Endometrium (tissue), 2 donors: ENCODE measurements around the gene GADD45B.
"Not testable (repeated sequence)": the region's sequence is repeated elsewhere in the genome, so short reads cannot be mapped to it uniquely, and the experiment has no call there.

Source experiments
- FAIRE-seq: peaks from 2 replicates; lab custom pipeline; 2012; peaks lifted over from hg19 to GRCh38; lab: Jason Lieb, UNC
- donor health status: control.
- donor health status: control.

The GADD45B gene

DNA sequence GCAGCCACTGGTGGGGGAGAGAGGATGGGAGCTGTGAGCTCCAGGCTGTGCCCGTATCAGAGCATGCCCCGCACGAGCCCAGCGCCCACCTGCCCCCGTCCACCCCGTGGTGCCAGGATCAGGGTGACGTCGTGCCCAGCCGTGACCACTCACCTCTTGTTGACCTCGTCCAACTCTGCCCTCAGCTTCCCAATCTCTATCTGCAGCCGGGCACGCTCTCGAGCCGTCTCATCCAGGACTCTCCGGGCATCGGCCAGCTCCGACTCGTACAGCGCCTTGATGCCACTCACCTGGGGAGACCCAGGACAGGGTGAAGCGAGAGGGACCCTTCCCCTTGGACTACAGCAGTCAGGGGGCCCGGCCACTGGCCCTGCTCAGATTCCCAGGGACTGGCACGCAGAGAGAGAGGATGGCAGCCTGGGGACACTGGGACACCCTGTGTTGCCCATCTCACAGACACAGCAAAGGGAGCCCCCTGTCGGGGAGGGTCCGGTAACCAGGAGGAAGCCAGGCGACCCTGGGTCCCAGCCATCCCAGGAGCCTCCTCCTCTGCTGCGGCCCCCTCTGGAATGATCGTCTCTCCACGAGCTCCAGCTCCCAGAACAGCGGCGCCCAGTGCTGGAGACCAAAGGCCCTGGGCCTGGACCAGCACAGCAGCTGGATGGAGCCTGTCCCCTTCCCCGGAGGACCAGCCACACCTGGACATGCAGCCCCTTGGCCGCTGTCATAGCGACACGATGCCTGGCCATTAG lies 31.5 kb upstream of the GADD45B start:
- no peak for FAIRE-seq

DNA sequence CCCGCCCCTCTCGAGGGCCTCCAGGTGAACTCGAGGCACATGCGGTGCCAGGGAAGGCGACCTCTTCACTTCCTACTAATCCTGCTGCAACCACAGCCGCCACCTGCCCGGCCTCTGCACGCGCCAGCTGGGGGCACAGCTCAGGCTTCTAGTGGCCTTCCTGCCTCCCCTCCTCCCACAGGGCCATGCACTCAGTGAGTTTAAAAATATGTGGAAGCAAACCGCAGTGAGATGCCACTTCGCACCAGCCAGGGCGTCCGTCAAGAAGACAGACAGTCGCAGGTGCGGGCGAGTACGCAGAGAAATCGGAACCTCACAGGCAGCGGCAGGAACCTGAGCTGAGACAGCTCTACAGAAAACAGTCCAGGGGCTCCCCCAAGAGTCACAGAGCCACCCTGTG lies 29.5 kb upstream of the GADD45B start:
- no peak for FAIRE-seq

DNA sequence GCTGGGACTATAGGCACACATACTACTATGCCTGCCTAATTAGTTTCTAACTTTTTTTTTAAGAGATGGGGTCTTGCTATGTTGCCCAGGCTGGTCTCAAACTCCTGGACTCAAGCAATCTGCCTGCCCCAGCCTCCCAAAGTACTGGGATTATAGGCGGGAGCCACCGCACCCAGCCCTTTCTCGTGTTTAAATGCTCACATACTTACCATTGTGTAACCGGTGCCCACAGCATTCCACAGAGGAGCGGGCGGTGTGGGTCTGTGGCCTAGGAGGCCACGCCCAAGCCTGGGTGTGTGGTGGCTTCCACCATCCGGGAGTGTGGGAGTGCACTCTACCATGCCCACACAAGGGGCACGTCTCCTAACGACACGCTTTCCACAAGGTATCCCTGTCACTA lies 26.9 kb upstream of the GADD45B start:
- FAIRE-seq, result no peak

DNA sequence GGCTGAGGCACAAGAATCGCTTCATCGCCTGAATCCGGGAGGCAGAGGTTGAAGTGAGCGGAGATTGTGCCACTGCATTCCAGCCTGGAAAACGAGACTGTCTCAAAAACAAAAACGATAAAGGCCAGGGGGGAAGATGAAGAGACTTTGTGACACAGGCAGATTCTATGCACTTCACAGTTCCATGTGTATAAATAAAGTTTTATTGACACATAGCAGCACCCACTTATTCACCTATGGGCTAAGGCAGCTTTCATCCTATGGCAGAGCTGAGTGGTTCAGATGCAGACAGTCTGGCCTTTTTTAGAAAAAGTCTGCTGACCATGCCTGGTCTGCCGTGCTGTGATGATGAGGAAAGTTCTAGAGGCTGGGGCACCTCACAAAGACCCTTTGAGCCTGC lies 24.8 kb upstream of the GADD45B start:
- FAIRE-seq, result no peak

DNA sequence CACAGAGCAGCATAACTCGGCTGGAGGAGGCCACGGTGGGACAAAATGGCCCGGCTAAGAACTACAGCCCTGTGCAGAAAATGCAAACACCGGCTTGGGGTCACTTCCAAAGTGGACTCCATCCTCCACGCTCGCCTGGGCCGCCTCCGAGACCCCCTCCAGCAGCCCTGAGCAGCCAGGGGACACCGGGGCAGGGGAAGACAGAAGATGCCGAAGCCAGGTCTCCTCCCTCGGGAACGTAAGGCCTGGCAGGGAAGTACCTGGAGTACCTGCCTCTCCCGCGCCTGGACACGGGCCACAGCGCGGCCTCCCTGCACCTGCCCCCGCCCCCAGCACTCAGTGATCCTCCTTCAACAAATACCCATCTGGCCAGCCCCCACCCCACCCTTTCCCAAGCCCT lies 24.2 kb upstream of the GADD45B start:
- FAIRE-seq, result no peak

DNA sequence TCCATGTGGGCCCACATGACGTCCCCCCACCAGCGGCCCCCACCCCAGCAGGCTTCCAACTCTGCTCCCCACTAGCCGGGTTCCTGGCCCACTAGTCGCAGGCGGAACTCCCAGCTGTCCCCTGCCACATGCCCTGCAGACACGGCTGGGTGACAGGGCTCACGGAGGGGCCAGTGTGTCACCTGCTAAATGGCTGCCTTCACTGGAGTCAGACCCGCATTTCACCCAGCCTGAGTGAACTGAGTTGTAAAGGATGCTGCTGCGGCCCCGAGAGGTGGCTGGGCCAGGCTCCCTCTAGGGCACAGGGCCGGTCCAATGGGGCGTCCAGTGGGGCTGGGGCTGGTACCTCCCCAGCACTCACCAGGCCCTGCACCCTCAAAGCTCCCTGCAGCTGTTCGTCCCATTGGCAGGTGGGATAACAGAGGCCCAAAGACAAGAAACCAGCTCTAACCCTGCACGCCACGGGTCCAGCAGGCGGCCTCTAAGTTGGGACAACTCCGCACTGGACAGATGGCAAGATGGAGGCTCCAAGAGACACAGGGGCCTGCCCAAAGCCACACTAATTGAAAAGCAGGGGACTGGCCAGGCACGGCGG lies 22.4 kb upstream of the GADD45B start:
- FAIRE-seq, result no peak

DNA sequence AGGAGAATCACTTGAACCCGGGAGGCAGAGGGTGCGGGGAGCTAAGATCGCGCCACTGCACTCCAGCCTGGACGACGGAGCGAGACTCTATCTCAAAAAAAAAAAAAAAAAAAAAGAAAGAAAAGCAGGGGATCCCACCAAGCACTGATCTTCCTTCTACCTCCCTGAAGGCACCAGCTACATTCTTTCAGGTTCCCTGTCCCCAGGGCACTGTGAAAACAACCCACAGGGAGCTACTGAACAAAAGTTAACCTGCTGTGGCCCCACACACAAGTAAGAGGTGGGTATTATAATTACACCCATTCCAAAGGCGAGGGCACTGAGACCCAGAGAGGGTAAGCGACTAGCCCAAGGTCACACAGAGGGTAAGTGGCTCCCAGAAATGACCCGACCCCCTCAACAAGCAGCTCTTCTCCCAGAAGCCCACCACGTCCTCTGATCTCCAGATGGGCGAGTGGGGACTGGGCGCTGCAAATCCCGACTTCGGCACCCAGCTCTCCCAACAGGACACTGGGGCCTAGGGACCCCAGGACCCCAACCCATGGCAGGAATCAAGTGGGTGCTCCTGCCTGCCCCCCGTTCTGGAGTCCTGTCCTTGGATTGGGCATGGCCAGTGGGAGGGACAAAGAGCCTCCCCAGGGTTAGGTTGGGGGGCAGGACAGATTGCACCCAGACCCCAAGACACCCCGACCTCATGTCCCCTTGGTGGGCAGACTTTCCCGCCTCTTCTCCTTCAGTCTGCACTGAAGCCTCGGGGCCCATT lies 21.5 kb upstream of the GADD45B start:
- FAIRE-seq, result no peak

DNA sequence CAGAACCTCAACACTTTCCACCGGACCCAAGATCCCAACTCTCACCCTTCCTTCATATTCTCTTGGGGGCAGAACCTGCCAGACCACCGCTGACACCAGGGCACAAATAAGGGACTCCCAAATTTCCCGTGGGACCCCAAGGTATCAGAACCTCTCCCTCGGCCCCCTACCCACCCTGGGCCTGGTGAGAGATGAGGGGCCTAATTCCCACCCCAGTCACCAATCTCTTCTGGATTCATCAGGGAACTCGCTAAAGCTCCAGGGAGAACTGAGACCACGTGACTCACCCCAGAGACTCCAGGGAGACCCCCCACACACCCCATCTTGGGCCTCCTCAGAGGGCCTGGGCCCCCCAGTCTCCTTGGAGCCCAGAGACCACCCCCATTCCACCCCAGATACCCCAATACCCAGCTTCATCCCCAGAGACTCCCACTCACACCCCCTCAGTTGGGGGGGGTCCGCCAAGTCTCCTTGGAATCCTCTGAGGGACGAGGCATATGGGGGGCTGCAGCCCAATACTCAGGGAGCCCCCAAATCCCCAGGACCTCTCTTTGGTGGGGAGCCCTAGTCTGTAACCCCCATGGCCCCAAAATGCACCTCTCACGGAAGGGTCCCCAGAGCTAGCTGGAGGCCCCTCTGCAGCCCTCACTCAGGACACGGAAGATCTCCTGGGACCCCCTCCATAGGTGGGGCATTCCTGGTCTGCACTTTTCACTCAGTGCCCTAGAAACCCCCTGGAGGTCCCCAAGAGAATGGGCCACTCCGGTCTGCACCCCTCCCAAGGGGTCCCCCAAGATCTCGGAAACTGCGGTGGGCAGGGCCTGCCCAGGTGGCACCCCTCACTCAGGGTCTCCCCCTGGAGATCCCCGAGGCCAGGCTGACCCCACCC lies 20.7 kb upstream of the GADD45B start:
- FAIRE-seq, result no peak

DNA sequence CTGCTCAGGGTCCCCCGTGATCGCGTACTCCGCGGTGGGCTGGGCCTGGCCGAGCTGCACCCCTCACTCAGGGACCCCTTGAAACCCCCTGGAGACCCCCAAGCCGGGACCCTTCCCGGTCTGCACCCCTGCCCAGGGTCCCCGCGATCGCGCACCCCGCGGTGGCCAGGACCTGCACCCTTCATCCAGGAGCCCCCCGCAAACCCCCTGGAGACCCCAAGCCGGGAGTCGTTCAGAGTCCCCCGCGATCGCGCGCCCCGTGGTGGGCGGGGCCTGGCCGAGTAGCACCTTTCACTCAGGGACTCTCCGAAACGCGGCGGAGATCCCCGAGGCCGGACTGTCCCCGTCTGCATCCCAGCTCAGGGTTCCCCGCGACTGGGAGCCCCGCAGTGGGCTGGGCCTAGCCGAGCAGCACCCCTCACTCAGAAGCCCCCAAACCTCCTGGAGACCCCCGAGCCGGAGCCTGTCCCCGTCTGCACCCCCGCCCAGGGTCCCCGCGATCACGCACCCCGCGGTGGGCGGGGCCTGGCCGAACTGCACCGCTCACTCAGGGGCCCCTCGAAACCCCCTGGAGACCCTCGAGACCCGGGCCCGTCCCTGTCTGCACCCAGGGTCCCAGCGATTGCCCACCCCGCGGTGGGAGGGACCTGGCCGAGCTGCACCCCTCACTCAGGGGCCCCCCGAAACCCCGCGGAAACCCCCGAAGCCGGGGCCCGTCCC lies 19.9 kb upstream of the GADD45B start:
- FAIRE-seq, result no peak

DNA sequence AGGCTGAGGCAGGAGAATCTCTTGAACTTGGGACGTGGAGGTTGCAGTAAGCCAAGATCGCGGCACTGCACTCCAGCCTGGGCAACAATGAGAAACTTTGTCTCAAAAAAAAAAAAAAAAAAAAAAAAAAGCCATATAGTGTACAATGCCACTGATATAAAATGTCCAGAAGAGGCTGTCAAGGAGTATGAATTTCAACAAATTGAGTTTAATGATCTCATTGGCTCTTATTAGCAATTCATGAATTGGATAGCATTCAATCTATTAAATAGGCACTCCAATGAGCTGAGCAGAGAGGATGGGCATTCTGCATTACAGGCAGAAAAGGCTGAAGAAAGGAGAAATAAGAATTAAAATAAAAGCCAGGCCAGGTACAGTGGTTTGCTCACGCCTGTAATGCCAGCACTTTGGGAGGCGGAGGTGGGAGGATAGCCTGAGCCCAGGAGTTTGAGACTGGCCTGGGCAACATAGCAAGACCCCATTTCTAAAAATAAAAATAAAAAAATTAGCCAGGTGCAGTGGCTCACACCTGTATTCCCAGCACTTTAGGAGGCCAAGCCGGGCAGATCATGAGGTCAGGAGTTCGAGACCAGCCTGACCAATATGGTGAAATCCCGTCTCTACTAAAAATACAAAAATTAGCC lies 18.4 kb upstream of the GADD45B start:
- FAIRE-seq, result no peak

DNA sequence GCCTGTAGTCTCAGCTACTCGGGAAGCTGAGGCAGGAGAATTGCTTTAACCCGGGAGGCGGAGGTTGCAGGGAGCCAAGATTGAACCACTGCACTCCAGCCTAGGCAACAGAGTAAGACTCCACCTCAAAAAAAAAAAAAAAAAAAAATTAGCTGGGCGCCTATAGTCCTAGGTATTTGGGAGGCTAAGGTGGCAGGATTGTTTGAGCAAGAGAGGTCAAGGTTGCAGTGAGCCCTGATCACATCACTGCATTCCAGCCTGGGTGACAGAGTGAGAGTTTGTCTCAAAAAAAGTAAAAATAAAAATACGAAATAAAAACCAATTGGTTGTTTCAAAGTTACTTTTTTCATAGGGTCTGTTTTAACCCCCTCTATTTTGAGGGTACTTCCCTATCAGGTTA lies 17.9 kb upstream of the GADD45B start:
- no peak for FAIRE-seq

DNA sequence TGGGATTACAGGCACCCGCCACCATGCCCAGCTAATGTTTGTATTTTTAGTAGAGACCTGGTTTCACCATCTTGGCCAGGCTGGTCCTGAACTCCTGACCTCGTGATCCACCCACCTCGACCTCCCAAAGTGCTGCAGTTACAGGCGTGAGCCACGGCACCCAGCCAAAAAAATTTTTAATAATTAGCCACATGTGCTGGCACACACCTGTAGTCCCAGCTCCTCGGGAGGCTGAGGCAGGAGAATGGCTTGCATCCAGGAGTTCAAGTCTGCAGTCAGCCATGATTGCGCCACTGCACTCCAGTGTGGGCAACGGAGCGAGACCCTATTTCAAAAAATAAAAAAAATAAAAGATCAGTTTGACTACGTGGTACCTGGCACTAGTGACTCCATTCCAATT lies 17.2 kb upstream of the GADD45B start:
- FAIRE-seq, result not testable (repeated sequence)

DNA sequence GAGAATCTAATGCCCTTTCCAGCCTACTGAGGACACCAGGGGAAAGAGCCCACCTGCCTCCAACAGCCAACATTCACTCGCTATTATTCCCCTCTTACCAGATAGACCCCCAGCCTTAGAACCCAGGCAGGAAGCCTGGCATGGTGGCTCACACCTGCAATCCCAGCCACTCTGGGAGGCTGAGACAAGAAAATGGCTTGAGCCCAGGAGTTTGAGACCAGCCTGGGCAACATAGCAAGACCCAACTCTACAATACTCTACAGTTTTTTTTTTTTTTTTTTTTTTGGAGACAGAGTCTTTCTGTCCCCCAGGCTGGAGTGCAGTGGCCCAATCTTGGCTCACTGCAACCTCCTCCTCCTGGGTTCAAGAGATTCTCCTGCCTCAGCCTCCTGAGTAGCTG lies 15.7 kb upstream of the GADD45B start:
- FAIRE-seq, result no peak

DNA sequence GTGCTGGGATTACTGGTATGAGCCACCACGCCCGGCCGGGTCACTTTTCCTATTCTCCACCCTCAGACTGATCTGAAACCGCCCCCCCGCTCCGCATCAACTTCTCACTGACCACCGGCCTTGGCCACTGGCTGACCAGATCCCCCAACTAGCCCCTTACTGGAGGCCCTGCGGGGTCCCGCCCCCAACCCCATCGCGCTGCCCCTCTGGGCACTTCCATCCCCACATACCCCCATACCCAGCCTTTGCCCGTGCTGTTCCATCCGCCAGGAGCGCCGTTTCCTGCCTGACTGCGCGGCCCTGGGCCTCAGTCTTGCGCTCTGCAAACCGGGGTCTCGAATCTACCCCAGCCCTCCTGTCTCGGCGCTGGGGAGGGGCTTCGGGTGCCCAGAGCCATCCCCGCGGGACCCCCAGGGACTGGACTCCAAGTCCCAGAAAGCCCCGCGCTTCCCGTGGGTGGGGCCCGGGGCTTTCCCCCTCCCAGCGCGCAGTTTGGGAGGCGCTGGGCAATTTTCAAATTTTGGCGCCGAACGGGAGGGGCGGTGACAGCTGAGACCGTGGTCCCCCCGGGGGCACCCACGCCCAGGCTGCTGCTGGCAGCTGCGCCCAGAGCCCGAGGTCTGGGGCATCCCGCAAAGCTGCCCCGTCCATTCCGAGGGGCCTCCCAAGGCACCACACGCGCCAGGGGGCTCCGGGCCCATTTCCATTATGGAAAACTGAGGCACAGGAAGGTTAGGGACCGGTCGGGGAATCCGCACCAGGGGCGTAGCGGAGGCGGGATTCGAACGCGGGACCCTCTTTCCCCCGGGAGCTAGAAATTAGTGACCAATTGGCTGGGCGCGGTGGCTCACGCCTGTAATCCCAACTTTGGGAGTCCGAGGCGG lies 13.9 kb upstream of the GADD45B start:
- FAIRE-seq, result no peak

DNA sequence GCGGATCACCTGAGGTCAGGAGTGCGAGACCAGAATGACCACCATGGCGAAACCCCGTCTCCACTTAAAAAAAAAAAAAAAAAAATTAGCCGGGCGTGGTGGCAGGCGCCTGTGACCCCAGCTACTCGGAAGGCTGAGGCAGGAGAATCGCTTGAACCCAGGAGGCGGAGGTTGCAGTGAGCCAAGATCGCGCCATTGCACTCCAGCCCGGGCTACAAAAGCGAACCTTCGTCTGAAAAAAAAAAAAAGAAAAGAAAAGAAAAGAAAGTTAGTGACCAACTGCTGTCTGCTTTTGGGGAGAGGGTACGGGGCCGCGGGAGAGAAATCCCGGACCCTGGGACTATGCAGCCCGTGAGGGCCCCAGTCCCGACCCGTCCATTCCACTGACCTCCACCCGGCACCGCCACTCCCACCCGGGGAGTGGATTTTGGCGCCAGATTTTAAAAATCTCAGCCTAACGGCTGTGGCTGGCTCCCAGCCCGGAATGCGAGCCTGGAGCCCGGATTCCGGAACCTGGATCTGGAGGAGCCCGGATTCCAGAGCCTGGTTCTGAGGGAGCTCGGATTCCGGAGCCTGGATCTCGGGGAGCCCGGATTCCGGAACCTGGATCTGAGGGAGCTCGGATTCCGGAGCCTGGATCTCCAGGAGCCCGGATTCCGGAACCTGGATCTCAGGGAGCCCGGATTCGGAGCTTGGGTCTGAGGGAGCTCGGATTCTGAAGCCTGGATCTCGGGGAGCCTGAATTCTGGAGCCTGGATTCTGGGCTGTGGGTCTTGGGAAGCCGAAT lies 13.1 kb upstream of the GADD45B start:
- peak; percentile 76 for FAIRE-seq

DNA sequence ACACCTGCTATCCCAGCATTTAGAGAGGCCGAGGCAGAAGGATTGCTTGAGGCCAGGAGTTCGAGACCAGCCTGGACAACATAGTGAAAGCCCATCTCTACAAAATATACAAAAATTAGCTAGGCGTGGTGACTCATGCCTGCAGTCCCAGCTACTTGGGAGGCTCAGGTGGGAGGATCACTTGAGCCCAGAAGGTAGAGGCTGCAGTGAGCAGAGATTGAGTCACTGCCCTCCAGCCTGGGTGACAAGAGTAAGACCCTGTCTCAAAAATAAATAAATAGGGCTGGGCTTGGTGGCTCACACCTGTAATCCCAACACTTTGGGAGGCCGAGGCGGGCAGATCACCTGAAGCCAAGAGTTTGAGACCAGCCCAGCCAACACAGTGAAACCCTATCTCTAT lies 12.2 kb upstream of the GADD45B start:
- not testable (repeated sequence) for FAIRE-seq

DNA sequence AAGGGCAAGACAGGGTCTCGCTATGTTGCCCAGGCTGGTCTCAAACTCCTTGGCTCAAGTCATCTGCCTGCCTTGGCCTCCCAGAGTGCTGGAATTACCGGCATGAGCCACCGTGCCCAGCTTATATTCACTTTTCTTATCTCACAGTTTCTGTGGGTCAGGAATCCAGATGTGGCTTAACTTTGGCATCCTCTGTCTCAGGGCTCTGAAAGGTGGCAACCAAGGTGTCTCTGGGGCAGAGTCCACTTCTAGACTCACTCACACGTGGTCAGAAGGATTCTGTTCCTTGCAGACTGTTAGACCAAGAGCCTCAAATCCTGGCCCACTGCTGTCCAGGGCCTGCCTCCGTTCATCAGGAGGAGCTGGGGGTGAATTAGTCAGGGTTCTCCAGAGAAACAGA lies 11.5 kb upstream of the GADD45B start:
- FAIRE-seq, result no peak

DNA sequence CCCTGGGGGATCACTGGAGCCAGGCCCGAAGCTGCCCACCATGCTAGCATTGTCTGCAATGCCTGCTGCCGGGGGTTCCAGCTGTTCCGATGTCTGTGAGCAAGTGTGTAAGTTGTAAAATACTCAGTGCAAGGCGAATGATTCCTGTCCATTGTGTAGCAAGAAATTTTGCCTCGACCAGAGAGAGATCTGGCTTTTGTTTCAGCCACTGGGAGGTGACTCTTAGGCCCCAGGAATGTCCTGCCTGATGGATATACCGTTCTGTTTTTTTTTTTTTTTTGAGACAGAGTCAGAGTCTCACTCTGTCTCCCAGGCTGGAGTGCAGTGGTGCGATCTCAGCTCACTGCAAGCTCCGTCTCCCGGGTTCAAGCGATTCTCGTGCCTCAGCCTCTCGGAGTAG lies 7.3 kb upstream of the GADD45B start:
- FAIRE-seq, result no peak
